NCI-H1092 treated with DMSO at 0.1 percent for 48 hours (cell line): ENCODE results near the gene DERA.

ENCODE experiments used
- DNase-seq: peaks from one replicate; lab custom pipeline; 2025; lab: John Stamatoyannopoulos, UW

DERA gene

DNA sequence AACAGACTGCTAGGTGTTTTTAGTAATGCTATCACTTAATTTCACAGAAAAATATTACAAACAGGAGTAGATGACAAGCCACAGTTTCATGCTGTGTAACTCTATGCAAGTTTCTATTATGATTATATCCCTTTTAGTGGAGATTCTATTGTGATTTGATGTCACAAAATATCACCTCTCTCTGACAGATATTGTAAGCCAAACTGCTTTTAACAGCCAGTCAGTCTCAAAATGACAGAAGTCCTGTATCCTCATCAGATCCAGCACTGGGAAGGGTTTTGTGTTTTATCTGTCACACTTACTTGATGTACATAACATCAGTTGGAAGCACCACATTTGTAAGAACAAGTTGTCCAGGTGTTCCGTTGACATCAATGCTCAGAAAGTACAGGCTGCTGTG is 164.8 kb downstream of the DERA start:
- no peak for DNase-seq

DNA sequence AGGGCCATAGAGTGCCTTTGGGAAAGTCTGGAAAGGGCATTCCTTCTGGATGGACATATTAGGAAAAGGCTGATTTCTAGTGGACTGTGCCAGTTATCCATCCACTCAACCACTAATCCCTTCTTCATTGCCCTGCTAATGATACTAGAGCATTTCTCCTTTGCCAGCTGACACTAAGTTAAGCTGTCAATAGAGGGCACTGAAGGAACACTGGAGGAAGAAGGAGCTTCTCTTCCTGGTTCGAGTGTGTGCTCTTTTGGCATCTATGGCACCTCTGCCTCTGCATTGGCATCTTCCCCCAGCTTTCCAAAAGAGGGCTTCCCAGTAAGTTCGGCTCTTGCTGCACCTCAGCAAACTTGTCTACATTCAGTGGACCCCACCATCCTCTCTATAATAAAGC is 165.4 kb downstream of the DERA start:
- DNase-seq = peak; percentile 54

- DNase-seq = no peak
Measured at GRCh38 chr12:16076970-16077522, 165.9 kb downstream of the DERA start.

DNA sequence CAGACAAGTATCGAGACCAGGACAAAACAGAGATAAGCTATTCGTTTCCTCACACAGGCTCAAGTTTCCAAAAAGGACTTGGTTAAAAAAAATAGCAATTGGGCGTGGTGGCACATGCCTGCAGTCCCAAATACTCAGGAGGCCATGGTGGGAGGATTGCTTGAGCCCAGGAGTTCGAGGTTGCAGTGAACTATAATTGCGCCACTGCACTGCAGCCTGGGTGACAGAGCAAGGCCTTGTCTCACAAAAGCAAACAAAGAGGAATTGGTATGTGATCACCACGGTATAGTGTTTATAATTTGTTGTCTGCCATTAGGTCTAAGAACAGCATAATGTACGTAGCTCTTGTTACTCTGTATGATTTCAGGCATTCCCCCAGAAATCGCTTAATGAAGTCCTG is 175.3 kb downstream of the DERA start:
- no peak for DNase-seq

DNA sequence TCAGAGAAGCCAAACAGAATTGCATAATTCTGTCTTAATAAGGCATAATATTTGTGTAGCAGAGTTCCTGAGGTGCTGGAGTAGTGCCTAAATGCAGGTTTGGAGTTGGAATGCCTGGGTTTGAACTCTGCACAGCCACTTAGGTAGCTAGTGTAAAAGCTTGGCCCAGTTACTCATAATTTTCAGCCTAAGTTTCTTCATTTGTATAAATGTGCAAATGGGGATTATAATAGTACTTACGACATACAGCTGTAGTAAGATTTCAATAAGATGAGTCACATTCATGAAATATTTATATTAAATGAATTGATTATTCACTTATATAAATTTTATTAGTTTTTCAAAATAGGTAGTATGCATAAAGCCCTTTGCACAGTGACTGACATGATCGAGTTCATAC is 175.8 kb downstream of the DERA start:
- DNase-seq = no peak
